SK-N-SH (cell line): Measurements from ENCODE around the gene KRT85. TPM values are rescaled to one million over a fixed set of nuclear protein-coding genes. Genes with fewer than 3 reads are reported as not detected.

Experiments used
- CTCF ChIA-PET: fragments of 300-600, 350-600 bp; formaldehyde crosslinking; extraction: SDS; loops from one replicate; lab custom pipeline; 2021; lab: Yijun Ruan, JAX
- POLR2A ChIA-PET: fragments of 350-600 bp; sonication (Branson Sonifier 250); formaldehyde crosslinking; extraction: SDS; loops from one replicate; lab custom pipeline; 2020; ENCODE audit warnings: antibody characterized with exemption, inconsistent platforms; lab: Yijun Ruan, JAX
- DNase-seq: peaks from one replicate; pipeline ENCODE4 v3.0.0; 2012
- H2AFZ ChIP-seq: fragments of 200-600 bp; sonication (generic); 2 replicates; pipeline ENCODE4 v1.8.1; 2016; ENCODE audit warnings: antibody characterized with exemption, mild to moderate bottlenecking, low read depth
- H3F3A ChIP-seq: fragments of 200-600 bp; sonication (generic); replicated peaks from 2 replicates; pipeline ENCODE3; 2016; ENCODE audit warnings: antibody characterized with exemption, mild to moderate bottlenecking; ENCODE audit not compliant: insufficient read depth
- H3K27ac ChIP-seq, 2 experiments: fragments of 200-500 bp in 1 of 2; fragments of 200-600 bp in 1 of 2; sonication (Bioruptor generic) in 1 of 2; sonication (generic), shearing (Covaris generic) in 1 of 2; 2 replicates each; pipeline versions ENCODE4 v1.5.1 to v1.6.1; 2014 to 2016; ENCODE audit warnings: low read depth in 2 of 2, inconsistent platforms in 1 of 2, low read length in 1 of 2, mild to moderate bottlenecking in 1 of 2, mixed read lengths in 1 of 2
- H3K27me3 ChIP-seq: fragments of 200-600 bp; sonication (generic), shearing (Covaris generic); 2 replicates; pipeline ENCODE4 v1.6.1; 2016; ENCODE audit warnings: mixed run types; ENCODE audit not compliant: insufficient read depth
- H3K36me3 ChIP-seq, 2 experiments: fragments of 200-500 bp in 1 of 2; fragments of 200-600 bp in 1 of 2; sonication (Bioruptor generic) in 1 of 2; sonication (generic) in 1 of 2; replicated peaks in 1 of 2; 2 replicates each; pipeline versions ENCODE3 to v1.5.1; 2014 to 2016; ENCODE audit warnings: low read length in 1 of 2, mild to moderate bottlenecking in 1 of 2; ENCODE audit not compliant: insufficient read depth in 2 of 2, control insufficient read depth in 1 of 2
- H3K4me1 ChIP-seq, 2 experiments: fragments of 200-500 bp in 1 of 2; fragments of 200-600 bp in 1 of 2; sonication (Bioruptor generic) in 1 of 2; sonication (generic), shearing (Covaris generic) in 1 of 2; 2 replicates each; pipeline versions ENCODE4 v1.5.1 to v1.6.1; 2014 to 2016; ENCODE audit warnings: low read depth in 1 of 2, low read length in 1 of 2, mixed run types in 1 of 2; ENCODE audit not compliant: insufficient read depth in 2 of 2, control insufficient read depth in 1 of 2
- H3K4me2 ChIP-seq: fragments of 200-600 bp; sonication (generic), shearing (Covaris generic); 2 replicates; pipeline ENCODE4 v1.6.1; 2017; ENCODE audit warnings: mixed run types
- H3K4me3 ChIP-seq, 2 experiments: fragments of 200-500 bp in 1 of 2; fragments of 200-600 bp in 1 of 2; sonication (Bioruptor generic) in 1 of 2; sonication (generic), shearing (Covaris generic) in 1 of 2; 2 replicates each; pipeline versions ENCODE4 v1.5.1 to v1.8.1; 2014 to 2016; ENCODE audit warnings: low read depth in 2 of 2, inconsistent platforms in 1 of 2, low read length in 1 of 2, mild to moderate bottlenecking in 1 of 2, mixed read lengths in 1 of 2, moderate library complexity in 1 of 2
- H3K79me2 ChIP-seq: fragments of 200-600 bp; sonication (generic); 2 replicates; pipeline ENCODE4 v1.8.1; 2017; ENCODE audit warnings: mild to moderate bottlenecking; ENCODE audit not compliant: insufficient read depth
- H3K9ac ChIP-seq: fragments of 200-600 bp; sonication (generic); 2 replicates; pipeline ENCODE4 v1.6.1; 2017; ENCODE audit warnings: mixed run types
- H3K9me2 ChIP-seq: fragments of 200-600 bp; sonication (generic); 2 replicates; pipeline ENCODE4 v1.6.1; 2017; ENCODE audit warnings: mixed run types
- H3K9me3 ChIP-seq: fragments of 200-600 bp; sonication (generic); 2 replicates; pipeline ENCODE4 v1.6.1; 2017; ENCODE audit warnings: mixed run types, mild to moderate bottlenecking, moderate library complexity
- H4K20me1 ChIP-seq: fragments of 200-600 bp; sonication (generic); 2 replicates; pipeline ENCODE4 v1.6.1; 2017; ENCODE audit warnings: mild to moderate bottlenecking, mixed run types; ENCODE audit not compliant: insufficient read depth
- CHD2 ChIP-seq: fragments of 150-350 bp; IDR thresholded peaks from 2 replicates; pipeline ENCODE4 v1.6.1; 2018; ENCODE audit warnings: low read length; ENCODE audit not compliant: partially characterized antibody
- CTCF ChIP-seq: fragments of 200-600 bp; sonication (generic); IDR thresholded peaks from 2 replicates; pipeline ENCODE4 v1.6.1; 2017; ENCODE audit warnings: antibody characterized with exemption, mild to moderate bottlenecking, moderate library complexity
- FOSL2 ChIP-seq: IDR thresholded peaks from 2 replicates; pipeline ENCODE4 v1.4.0; 2012; ENCODE audit warnings: low read depth, mild to moderate bottlenecking, moderate library complexity, borderline replicate concordance
- FOXM1 ChIP-seq: IDR thresholded peaks from 2 replicates; pipeline ENCODE4 v1.4.0; 2012; ENCODE audit warnings: low read depth, mild to moderate bottlenecking
- GATA2 ChIP-seq: sonication (generic); formaldehyde crosslinking; IDR thresholded peaks from 2 replicates; pipeline ENCODE4 v1.5.0; 2020; ENCODE audit warnings: mild to moderate bottlenecking, missing genetic modification reagents
- MAX ChIP-seq: IDR thresholded peaks from 2 replicates; pipeline ENCODE4 v1.4.0; 2012; ENCODE audit warnings: low read depth
- MXI1 ChIP-seq: IDR thresholded peaks from 2 replicates; pipeline ENCODE4 v1.6.1; 2012; ENCODE audit warnings: mild to moderate bottlenecking, low read depth, low read length, improper control_type of control experiment
- NFIC ChIP-seq: IDR thresholded peaks from 2 replicates; pipeline ENCODE4 v1.4.0; 2012; ENCODE audit warnings: borderline replicate concordance
- NRF1 ChIP-seq: IDR thresholded peaks from 2 replicates; pipeline ENCODE4 v1.6.1; 2012; ENCODE audit warnings: low read depth, mild to moderate bottlenecking, low read length
- RFX5 ChIP-seq: IDR thresholded peaks from 2 replicates; pipeline ENCODE4 v1.6.1; 2012; ENCODE audit warnings: mild to moderate bottlenecking, improper control_type of control experiment, low read length
- RXRA ChIP-seq: IDR thresholded peaks from 2 replicates; pipeline ENCODE4 v1.4.0; 2012; ENCODE audit warnings: low read depth, mild to moderate bottlenecking, borderline replicate concordance
- TCF12 ChIP-seq: IDR thresholded peaks from 2 replicates; pipeline ENCODE4 v1.4.0; 2012
- WGBS: methylation state at CpG from one replicate; pipeline ENCODE4 v1.1.6; 2017; ENCODE audit warnings: low lambda C conversion rate; 5-methylcytosine and 5-hydroxymethylcytosine counted together
- polyA plus RNA-seq, 3 experiments: library from polyadenylated mRNA; depleted of rRNA; stranded (reverse); fragments of >200 nt; gene quantifications; 2 replicates each; pipeline ENCODE4 v1.2.3, GENCODE V29; 2012
- TF ChIP-seq, protein P1 (sequence below): fragments of 150-350 bp; IDR thresholded peaks from 2 replicates; pipeline ENCODE4 v1.6.1; 2016; ENCODE audit warnings: mild to moderate bottlenecking, low read depth, low read length
- TF ChIP-seq, protein P2 (sequence below): IDR thresholded peaks from 2 replicates; pipeline ENCODE4; 2012

Gene KRT85
- polyA plus RNA-seq, 1 of the 3 experiments (the other 2 are of a cell fraction): not detected

GRCh38 chr12:52379536-52379935 lies 12.3 kb upstream of the KRT85 start:
- 89% methylated on average over 5 of the region's 6 CpGs for WGBS
- no peaks in the 10 kb centered on the region for H3K79me2 ChIP-seq
- H3K4me3 ChIP-seq: no peak overlapping the region
- H3K9me2 ChIP-seq: no peaks in the 10 kb centered on the region
- POLR2A ChIA-PET: no interaction called here
- no peak overlapping the region for H3K9ac ChIP-seq
- peaks cover 69% of the 10 kb centered on the region for H3K27me3 ChIP-seq
- TF ChIP-seq FOSL2 (no peak), FOXM1 (no peak), MAX (no peak), CHD2 (no peak), NRF1 (no peak), TCF12 (no peak), RXRA (no peak), MXI1 (no peak), CTCF (no peak)
- TF ChIP-seq, protein P1, sequence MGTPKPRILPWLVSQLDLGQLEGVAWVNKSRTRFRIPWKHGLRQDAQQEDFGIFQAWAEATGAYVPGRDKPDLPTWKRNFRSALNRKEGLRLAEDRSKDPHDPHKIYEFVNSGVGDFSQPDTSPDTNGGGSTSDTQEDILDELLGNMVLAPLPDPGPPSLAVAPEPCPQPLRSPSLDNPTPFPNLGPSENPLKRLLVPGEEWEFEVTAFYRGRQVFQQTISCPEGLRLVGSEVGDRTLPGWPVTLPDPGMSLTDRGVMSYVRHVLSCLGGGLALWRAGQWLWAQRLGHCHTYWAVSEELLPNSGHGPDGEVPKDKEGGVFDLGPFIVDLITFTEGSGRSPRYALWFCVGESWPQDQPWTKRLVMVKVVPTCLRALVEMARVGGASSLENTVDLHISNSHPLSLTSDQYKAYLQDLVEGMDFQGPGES: no peak
- TF ChIP-seq, protein P2, sequence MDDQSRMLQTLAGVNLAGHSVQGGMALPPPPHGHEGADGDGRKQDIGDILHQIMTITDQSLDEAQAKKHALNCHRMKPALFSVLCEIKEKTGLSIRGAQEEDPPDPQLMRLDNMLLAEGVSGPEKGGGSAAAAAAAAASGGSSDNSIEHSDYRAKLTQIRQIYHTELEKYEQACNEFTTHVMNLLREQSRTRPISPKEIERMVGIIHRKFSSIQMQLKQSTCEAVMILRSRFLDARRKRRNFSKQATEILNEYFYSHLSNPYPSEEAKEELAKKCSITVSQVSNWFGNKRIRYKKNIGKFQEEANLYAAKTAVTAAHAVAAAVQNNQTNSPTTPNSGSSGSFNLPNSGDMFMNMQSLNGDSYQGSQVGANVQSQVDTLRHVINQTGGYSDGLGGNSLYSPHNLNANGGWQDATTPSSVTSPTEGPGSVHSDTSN: no peak
- CTCF ChIA-PET: interaction anchor here (0.6 to 6.5 kb wide), 16 partner anchors 10 to 602 kb away, joined by 3 to 58 read pairs (median 4); no protein-coding TSS in a partner anchor
- H3K27ac ChIP-seq: no peak overlapping the region
- H3K4me2 ChIP-seq: no peak overlapping the region
- H3K36me3 ChIP-seq: no peaks in the 10 kb centered on the region
- H3F3A ChIP-seq: no peaks in the 10 kb centered on the region
- H2AFZ ChIP-seq: no peak overlapping the region
- H4K20me1 ChIP-seq: no peaks in the 10 kb centered on the region
- no peaks in the 10 kb centered on the region for H3K9me3 ChIP-seq
- DNase-seq: no peak
- H3K4me1 ChIP-seq: no peaks in the 10 kb centered on the region; a peak in 1 of 4 replicates

GRCh38 chr12:52378091-52378490 lies 10.8 kb upstream of the KRT85 start:
- Histone ChIP-seq H2AFZ (no peak overlapping the region), H3K79me2 (no peaks in the 10 kb centered on the region), H3K9ac (no peak overlapping the region), H3K4me1 (no peaks in the 10 kb centered on the region; a peak in 1 of 4 replicates), H3K4me3 (no peak overlapping the region), H3F3A (no peaks in the 10 kb centered on the region), H3K9me3 (peaks cover 7% of the 10 kb centered on the region; the same call in 1 of the 2 replicates), H3K9me2 (no peaks in the 10 kb centered on the region), H3K27ac (no peak overlapping the region), H3K27me3 (peaks cover 56% of the 10 kb centered on the region), H3K36me3 (no peaks in the 10 kb centered on the region), H3K4me2 (no peak overlapping the region), H4K20me1 (no peaks in the 10 kb centered on the region)
- CTCF ChIA-PET: interaction anchor here (0.8 to 6.5 kb wide), 6 partner anchors 14 to 507 kb away, joined by 3 to 58 read pairs (median 4); no protein-coding TSS in a partner anchor
- DNase-seq: no peak
- WGBS: 46% methylated on average over 7 of the region's 19 CpGs
- POLR2A ChIA-PET: no interaction called here
- TF ChIP-seq, protein P1: no peak
- no peak for TF ChIP-seq CHD2
- TF ChIP-seq NFIC: no peak
- TF ChIP-seq CTCF: no peak
- no peak for TF ChIP-seq MXI1
- no peak for TF ChIP-seq RFX5
- no peak for TF ChIP-seq MAX
- no peak for TF ChIP-seq GATA2 (CRISPR knock-in tag)
